ENCODE measurements around the gene SEC14L1. TPM values are rescaled to one million over a fixed set of nuclear protein-coding genes. Genes with fewer than 3 reads are reported as not detected.
"Not testable (repeated sequence)": the region's sequence is repeated elsewhere in the genome, so short reads cannot be mapped to it uniquely, and the experiment has no call there.

The SEC14L1 gene
- total RNA-seq, 1 experiment from 2014 or later: 16.1 TPM

DNA sequence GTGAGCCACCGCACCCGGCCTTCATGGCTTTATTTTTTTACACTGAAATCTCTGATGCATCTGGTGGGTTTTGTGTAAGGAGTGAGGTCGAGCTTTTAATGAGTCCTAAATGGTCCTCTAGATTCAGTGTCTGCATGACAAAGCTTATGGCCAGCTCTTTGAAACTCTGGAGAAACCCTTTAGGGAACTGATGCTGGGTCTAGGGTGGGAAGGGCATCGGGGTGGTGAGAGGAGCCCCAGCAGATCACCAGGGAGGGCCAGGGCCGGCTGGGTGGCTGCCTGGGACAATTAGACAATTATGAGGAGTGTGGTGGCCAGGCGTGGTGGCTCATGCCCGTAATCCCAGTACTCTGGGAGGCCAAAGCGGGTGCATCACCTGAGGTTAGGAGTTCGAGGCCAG lies 93.9 kb downstream of the SEC14L1 start:
- no peak for DNase-seq (ENCODE audit: low spot score)

DNA sequence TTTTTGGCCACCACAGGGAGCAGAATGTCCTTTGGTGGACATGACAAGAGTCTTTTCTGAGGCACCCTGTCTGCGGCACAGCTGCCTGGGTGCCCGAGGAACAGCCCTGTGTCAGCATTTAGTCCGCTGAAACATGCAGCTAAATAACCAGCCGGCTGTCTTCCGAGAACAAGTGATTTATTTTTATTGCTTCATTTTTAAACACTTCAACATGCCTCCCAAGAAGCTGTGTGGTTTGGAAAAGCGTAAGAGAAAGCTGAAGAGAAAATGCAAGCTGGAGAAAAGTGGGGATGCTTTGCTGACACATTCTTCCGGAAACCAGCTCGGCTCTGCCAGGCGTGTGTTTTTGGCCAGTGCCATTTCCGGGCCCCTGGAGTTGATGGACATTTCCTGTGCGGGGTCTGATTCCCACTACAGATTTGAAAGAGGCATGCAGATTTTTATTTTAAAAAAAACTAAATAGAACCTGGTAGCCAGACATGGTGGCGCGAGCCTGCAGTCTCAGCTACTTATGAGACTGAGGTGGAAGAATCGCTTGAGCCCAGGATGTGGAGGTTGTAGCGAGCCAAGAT lies 94.7 kb downstream of the SEC14L1 start:
- no peak for DNase-seq (ENCODE audit: low spot score)

DNA sequence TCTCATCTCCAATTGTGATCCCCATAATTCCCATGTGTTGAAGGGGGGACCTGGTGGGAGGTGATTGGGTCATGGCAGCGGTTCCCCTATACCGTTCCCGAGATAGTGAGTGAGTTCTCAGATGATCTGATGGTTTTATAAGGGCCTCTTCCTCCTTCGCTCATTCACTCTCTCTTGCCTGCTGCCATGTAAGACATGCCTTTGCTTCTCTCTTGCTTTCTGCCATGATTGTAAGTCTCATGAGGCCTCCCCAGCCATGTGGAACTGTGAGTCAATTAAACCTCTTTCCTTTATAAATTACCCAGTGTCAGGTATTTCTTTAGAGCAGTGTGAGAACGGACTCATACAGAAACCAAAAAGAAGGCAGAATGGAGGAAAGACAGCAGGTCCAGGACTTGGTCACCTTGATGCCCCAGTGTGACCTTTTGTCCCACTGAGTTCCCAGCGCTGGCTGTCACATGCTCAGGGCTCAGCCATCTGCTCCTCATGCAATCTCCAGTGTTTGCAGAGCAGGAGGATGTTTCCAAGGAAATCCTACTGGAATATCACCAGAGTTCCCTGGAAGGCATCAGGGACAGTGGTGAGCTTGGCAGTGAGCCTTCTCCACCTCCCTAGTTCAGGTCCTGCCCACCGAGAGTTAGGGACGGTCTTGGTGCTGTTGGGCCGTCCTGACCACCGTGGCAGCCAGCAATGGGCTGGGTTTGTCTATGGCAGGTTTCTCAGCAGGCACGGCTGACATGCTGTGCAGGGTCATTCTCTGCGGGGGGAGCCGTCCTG lies 96.7 kb downstream of the SEC14L1 start:
- no peak for DNase-seq (ENCODE audit: low spot score)

DNA sequence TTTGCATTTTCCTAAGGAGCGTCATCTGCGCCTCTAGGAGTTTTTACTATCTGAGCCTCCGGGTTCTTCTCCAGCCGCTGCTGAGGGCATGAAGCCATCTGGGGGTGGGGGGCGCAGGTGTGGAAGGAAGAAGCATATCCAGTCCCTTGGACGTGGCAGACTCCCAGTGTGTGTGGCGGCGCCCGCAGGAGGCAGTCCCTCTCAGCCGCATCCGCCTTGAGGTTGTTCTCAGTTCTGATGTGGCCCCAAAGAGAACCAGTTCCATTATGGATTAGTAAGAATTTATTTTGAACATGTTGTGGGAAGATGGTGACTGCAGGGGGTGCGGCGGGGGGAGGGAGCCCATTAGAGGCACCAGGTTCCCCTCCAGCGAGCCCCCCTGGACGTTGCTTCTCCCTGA lies 100.2 kb downstream of the SEC14L1 start:
- DNase-seq (ENCODE audit: low spot score): no peak

DNA sequence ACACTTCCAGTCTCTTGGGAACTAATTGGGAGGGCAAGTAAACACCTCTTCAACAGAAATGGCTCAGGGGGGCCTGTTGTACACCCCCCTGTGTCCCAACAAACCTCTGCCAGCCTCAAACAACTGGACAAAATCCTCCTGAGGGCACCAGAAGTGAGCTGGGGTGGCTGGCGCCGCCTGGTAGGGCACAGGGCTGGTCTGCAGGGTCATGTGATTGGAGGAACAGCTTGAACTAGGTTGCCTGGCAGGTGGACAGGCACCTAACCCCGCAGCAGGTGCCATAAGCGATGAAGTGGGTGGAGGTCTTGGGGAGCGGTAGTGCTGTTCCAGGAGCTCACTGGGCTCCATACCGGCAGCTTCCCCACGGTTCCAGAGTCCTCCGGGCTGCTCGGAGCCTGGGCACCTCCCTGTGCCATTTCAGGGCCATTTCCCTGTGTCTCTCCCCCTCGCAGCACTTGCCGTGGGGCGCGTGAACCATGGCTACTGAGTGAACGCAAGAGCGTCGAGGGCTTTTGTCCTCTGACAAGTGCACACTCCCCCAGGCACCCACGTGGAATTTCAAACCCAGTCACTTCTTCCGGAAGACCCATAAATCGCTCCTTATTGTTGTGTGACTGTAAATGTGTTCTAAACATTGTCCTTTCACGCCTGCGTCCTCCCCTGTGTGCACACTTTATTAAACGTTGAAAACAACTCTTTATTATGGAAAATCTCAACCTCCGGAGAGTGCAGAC lies 101.5 kb downstream of the SEC14L1 start:
- no peak for DNase-seq (ENCODE audit: low spot score)

DNA sequence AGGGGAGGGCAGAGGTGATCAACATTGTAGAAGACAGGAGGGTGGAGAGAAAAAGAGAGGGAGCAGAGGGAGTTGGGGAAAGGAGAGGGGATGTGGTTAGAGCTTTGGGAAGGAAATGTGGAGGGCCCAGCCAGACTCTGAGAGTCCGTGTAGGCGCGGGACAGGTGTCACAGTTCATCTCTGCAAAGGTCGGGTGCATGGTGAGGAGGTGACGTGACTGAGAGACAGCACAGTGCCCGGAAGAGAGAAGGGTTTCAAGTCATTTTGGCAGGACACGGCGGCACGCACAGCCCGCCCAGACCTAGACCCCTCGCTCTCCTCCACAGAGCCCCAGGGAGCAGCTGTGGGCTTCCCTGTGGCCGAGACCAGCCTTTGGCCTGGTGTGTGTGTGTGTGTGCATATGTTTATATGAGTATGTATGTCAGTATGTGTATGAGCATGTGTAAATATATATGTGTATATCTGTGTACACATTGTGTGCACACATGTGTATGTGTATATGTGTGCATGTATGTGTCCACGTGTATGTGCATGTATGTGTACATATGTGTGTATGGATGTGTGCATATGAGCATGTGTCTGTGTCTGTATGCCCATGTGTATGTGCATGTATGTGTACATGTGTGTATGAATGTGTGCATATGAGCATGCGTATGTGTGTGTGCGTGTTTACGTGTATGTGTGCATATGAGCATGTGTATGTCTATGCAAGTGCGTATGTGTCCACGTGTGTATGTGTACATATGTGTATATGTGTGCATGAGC lies 104.6 kb downstream of the SEC14L1 start:
- no peak for DNase-seq (ENCODE audit: low spot score)

DNA sequence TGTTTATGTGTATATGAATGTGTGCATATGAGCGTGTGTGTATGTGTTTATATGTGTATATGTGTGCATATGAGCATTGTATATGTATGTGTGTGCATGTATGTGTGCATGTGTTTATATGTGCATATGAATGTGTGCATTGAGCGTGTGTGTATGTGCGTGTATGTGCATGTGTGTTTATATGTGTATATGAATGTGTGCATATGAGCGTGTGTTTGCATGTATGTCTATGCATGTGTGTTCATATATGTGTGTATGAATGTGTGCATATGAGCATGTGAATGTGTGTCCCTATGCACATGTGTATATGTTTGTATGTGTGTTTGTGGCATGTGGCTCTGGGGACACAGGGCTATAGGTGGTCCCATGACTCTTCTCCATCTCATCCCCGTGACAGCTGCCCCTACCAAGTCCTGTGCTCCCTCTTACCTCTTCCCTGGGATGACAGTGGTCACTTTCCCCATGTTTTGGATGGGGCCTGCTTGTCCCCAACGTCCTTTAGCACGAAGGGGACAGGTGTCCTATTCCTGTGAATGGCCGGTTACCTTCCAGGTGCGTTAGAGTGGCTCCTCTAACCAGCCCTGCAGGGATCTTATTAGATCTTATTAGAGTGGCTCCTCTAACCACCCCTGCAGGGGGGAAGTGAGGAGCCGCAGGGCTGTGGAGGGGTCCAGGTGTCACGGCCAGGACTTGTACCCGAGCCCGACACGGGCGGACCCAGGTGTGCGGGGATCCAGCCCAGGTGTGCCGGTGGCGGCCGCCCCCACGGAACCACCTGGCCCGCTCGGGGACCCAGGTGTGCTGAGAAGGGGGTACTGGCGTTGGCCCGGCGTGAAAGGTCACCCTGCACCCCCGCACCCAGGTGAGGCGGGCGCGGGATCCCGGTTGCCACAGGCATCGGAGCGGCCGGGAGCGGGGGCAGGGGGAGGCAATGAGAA lies 105.6 kb downstream of the SEC14L1 start:
- no peak for DNase-seq (ENCODE audit: low spot score)

DNA sequence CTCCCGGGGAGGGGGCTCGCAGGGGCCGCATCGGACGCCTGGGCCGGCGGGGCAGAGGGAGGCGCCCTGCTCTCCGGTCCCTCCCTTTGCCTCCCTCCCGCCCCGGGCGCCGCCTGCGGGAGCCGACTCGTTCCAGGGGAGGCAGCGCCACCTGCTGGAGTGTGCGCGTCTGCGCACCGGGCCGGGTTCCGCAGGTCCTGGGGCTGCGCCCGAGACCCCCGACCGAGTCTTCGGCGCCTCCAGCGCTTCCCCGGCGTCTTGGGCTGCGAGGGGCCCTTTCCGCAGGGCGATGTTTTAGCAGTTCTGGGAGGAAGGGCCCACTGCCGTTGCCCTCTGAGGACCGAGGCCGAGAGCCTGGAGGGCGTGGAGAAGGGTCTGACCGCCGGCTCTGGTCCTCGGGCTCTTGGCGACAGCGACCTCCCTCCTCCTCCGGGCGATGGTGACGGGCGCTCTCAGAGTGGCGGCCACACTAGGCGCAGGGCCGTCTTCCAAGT lies 106.3 kb downstream of the SEC14L1 start:
- peak; percentile 70 for DNase-seq (ENCODE audit: low spot score)

DNA sequence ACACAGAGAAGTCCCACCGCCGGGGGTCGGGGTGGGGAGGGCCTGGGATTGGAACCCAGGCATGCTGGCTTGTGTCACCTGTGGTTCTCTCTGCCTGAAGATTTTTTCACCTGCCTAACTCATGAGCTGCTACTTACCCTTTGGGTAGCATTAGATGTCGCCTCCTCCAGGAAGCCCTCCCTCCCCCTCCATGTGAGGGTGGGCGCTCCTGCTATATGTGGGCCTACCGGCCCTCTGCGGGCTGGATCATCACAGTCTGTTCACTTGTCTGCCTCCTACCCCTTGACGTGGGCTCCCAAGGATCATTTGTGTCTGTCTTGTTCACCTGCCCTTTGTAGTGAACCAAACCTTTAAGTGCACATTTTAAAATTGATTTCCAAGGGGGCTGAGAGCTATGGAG lies 106.8 kb downstream of the SEC14L1 start:
- DNase-seq (ENCODE audit: low spot score): no peak

DNA sequence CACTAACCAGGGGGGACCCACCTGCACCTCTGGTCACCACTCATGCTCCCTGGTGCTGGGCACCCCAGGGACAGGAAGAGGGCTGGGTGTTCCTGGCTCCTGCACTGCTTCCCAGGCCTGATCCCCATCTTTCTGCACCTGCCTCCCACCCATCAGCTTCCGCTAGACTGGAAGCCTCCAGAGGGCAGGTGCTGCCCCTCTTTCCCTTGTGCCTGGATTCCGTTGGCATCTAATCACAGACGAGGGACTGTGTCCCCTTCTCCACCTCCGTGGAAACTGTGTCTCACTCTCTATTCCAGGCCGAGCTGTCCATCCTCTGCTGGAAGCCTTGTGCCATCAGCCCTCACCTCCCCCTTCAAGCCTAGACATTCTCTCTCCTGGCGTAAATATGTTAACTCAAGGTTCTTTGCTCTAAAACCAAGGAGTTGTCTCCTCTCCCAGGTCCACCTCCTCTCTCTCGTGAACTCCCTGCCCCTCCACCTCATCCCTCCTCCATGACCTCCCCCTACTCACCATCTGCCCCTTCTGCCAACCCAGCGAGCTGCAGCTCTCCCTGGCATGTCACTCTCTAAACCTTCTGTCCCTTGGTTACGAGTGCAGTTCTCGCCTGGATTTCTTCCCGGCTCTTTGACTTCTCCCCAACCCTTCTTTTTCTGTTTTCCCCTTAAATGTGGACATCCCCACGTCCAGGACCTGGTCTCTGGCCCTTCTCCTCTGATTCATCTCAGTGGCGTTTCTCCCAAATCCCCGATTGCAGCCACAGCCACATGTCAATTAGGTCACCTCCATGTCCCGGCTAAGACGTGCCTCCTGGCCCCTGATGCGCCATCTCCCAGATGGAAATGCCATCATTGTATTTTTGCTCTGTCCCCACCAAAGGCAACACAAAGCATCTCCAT lies 107.7 kb downstream of the SEC14L1 start:
- no peak for DNase-seq (ENCODE audit: low spot score)

DNA sequence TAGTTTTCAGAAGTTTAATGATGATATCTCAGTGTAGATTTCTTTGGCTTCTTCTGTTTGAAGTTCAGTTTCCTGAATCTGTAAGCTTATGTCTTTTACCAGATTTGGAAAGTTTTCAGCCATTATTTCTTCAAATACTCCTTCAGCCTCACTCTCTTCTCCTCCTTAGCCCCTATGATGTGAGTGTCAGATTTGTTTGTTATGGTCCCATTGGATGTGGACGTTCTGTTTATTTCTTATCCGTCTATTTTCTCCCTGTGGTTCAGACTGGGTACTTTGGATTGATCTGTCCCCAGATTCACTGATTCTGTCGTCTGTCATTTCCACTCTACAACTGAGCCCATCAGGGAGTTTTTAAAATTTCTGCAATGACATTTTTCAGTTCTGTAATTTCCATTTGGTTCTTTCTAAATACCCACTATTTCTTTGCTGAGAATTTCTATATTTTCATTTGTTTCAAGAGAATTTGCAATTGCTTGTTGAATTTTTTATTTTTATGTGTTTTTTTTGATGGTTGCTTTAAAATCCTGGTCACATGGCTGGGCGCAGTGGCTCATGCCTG lies 110.9 kb downstream of the SEC14L1 start:
- no peak for DNase-seq (ENCODE audit: low spot score)

DNA sequence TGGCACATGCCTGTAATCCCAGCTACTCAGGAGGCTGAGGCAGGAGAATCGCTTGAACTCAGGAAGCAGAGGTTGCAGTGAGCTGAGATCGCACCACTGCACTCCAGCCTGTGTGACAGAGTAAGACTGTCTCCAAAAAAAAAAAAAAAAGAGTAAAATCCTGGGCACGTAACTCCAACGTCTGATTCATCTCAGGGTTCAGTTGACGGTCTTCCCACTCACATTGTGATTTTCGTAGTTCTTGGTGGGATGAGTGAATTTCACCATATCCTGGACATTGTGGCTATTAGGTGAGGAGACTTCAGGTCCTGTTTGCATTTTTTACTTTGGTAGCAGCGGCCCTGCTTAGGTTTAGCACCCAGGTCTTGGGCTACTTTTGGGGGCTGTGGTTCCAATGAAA lies 111.5 kb downstream of the SEC14L1 start:
- not testable (repeated sequence) for DNase-seq (ENCODE audit: low spot score)

DNA sequence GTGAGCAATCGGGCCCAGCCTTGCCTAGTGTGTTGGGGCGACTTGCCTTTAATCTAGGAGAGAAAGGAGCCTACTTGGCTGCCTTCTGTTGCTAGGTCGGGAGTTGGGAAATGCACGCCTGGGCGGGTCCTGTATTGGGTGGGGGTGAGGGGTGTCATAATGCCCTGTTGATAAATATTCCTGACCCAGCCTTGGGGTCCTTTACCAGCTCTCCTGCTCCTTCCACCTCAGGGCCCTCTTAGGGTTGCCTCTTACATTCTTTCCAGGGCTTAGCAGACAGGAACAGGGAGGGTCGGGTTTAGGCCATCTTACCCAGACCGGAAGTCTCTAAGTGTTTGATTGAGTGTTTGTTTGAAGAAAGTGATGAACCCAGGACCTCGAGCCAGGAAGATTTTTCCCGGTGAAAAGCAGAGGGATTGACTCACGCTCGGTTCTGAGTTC lies 112.9 kb downstream of the SEC14L1 start:
- DNase-seq (ENCODE audit: low spot score): peak; percentile 19

DNA sequence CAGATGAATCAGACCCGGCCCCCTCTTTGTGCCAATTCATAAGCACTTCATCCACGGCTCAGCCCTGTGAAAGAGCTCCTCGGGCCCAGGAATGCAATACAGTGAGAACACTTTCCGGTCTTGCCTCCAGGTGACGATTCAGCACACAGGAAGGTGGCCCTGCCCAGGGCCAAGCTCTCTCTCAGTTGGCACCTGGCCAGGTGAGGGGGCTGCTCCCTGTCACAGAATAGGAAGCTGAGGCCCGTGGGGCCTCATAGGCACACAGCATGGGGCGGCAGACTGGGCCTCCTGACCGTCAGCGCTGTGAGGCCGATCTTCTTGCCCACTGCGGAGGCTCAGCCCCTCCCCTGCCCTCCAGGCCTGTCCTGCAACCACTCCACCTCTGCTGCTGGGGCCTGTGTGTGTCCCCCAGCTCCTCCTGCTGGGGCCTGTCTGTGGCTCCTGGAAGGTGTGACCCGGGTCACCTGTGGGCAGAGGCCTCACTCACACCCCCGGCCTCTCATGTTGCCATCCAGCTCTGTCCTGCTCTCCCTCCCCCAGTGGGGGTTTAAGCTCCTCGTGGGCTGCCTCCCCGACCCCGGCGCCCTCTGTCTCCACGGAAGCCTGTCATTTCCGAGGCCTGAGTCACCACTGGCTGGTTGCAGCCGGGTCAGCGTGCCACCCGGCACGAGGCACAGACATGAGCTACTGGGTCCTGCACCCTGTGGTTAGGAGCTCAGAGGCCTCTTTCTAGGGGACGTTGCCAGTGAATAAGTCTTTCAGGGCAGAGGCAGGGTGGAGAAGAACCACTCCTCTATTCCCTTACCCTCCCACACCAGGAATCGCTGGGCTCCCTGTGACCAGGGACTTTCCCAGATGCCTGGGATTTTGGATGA lies 114.4 kb downstream of the SEC14L1 start:
- DNase-seq (ENCODE audit: low spot score): peak; percentile 97

DNA sequence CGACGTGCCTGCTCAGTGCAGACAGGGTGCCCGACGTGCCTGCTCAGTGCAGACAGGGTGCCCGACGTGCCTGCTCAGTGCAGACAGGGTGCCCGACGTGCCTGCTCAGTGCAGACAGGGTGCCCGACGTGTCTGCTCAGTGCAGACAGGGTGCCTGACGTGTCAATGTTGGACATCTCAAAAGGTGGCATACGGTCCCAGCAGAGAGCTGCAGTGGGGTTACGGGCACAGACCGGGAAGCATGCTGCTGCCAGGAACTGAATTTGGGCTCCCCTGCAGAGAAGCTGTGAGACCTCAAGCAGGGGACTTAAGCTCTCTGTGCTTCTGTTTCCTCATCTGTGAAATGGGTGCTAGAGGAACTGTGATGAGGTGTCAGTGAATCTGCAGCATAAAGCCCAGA lies 115.2 kb downstream of the SEC14L1 start:
- DNase-seq (ENCODE audit: low spot score): not testable (repeated sequence)

DNA sequence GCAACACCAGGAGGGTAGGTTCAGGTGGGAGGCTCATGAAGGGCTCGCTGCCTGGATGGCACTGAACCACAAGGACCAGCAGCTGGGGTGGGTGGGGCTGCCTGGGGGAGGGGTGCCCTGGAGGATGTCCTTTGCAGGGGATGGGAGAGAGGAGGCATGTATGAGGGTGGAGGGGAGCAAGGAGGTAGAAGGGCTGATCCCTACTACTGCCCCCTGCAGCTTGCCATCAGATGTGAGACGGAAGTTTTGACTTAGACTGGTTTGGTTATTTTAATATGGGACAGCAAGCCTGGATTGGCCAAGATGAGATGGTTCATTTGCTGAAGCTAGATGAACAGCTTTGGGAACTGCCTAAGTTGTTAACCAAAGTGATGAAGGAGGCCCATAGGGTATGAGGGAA lies 115.9 kb downstream of the SEC14L1 start:
- DNase-seq (ENCODE audit: low spot score): no peak

DNA sequence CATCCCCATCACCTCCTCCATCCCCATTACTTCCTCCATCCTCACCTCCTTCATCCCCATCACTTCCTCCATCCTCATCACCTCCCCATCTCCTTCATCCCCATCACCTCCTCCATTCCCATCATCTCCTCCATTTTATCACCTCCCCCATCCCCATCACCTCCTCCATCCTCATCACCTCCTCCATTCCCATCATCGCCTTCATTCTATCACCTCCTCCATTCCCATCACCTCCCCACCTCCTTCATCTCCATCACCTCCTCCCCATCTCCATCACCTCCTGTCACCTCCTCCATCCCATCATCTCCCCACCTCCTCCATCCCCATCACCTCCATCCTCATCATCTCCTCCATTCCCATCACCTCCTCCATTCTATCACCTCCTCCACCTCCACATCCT lies 116.4 kb downstream of the SEC14L1 start:
- DNase-seq (ENCODE audit: low spot score): no peak
